Stomach (tissue), 4 donors: ENCODE results near the gene CKLF.

Experiments used
- CTCF ChIP-seq, 7 experiments: fragments of 450-650 bp in 4 of 7; fragments of 200-600 bp in 3 of 7; sonication (generic) in 3 of 7; IDR thresholded peaks; one replicate each; pipeline ENCODE4 v1.5.1; 2016 to 2019; ENCODE audit warnings: antibody characterized with exemption in 7 of 7, control low read depth in 2 of 7, mild to moderate bottlenecking in 1 of 7
- EP300 ChIP-seq: sonication (generic); formaldehyde crosslinking; IDR thresholded peaks from one replicate; pipeline ENCODE4 v1.6.1; 2017; ENCODE audit warnings: antibody characterized with exemption

GRCh38 chr16:66538910-66539309, 13.5 kb upstream of the CKLF start:
- TF ChIP-seq CTCF (IDR thresholded peaks at IDR 0.05) (no peak), EP300 (no peak)
